ENCODE data around the gene ADAMTSL5.

- TF ChIP-seq EZH2 (IDR thresholded peaks at IDR 0.05) (no peak), POLR2AphosphoS5 (IDR thresholded peaks at IDR 0.05; ENCODE audit: borderline replicate concordance, low read depth, low read length) (no peak), FOXP2 (optimal IDR thresholded peaks at IDR 0.05; ENCODE audit: control extremely low read depth, extremely low read length, insufficient read depth) (no peak)
Measured at GRCh38 chr19:1470055-1470304, 42.8 kb downstream of the ADAMTSL5 start.

All from SK-N-MC (cell line).